Left hindlimb (tissue), 1 donor: Measurements from ENCODE around the gene SPPL2B.
A peak's percentile ranks its signal among the peaks of the same experiment; 100 is the strongest.

Experiments
- DNase-seq: peaks from one replicate; pipeline ENCODE4 v3.0.0-alpha.2; 2018

SPPL2B gene

DNA sequence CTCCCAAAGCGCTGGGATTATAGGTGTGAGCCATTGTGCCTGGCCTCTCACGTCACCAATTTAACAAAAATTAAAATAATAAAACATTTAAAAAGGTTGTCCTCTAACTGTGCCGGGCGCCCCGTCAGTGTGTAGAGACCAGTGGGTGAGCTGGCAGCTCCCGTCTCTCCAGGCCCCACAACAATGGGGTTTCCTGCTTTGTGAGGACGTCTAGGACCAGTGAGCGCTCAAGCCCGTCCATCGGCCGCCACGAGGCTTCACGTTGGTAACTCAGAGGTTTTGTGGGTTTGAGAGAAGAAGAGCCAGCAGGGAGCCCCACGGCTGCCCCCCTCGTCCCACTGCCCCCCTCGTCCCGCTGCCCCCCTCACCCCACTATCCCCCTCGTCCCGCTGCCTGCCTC lies 4.8 kb upstream of the SPPL2B start:
- no peak for DNase-seq

DNA sequence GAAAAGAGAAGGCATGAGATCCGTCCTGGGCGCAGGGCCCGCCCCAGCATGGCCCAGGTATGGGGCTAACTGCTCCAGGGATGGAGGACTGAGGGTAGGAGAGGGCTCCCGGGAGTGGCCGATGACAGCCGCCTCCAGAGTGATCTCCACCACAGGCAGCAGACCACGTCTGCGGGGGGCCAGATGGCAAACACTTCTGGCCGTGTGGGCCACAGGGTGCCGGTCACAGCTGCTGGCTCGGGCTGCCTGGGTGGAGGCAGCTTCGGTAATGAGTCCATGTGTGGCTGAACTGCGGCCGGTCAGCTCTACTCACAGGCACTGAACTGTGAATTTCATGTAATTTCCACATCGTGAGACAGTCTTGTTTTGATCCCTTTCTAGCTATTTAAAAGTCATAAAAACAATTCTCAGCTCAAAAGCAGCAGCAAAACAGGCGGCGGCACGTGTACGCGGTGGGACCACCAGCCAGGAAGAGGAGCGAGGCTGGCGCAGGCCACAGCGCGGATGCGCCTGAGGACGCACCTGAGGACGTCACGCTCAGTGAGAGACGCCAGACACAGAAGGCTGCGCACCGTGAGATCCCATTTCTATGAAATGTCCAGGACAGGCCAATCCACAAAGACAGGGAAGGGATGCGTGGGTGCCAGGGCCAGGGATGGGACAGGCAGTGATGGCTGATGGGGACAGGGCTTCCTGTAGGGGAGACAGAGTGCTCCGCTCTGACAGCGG lies 4.1 kb upstream of the SPPL2B start:
- DNase-seq: no peak

DNA sequence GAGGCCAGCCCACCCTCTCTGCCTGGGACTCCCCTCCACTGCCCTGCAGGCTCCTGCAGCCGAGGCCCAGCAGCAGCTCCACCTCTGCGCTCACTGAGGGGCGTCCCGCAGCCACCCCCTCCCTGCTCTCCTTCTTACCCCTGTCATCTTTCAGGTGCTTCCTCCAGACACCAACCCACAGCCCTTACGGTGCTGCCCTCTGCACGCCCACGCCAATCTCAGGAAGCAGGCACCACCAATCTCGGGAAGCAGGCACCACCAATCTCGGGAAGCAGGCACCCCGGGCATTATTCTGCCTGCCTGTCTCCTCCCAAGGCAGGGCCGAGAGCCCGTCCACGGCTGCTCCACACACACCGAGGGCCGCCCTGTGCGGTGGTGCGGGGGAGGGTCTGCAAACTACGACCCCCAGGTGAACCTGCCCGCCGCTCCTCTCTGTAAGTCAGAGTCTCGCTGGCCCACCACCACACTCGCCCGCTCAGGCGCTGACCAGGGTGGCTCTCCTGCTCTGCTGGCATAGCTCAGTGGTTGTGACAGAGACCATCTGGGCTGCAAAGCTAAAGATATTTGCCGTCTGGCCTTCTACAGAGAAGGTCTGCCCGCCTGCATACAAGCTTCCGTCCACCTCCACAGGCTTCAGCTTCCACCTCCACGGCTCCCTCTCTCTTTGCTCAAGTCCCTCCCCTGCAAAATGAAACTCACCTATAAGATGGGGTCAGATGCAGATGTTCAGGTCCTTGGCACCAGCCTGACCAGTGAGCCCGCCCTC lies 3.0 kb upstream of the SPPL2B start:
- DNase-seq: no peak

DNA sequence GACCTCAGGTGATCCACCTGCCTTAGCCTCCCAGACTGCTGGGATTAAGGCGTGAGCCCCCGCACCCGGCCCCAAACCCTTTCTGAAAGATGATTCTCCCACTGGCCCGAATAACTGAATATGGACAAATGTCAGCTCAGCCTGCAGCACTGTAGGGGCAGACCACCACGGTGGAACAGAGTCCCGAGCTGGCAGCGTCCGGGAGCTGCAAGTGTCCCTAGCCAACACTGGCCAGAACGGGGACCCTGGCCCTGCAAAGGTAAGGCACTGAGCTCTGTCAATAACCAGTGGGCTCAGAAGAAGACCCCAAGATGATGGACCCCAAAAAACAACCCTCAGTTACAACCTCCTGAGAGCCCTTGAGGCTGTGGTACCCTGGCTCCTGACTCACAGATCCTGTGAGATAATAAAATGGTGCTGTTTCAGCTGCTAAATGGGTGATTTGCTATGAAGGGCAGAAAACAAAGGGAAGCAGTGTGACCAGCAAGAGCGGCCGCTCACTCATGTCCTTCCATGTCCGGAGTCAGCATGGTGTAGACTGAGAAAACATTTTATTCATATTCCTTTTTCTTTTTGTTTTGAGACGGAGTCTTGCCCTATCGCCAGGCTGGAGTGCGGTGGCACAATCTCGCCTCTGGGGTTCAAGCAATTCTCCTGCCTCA lies 1.7 kb upstream of the SPPL2B start:
- no peak for DNase-seq

DNA sequence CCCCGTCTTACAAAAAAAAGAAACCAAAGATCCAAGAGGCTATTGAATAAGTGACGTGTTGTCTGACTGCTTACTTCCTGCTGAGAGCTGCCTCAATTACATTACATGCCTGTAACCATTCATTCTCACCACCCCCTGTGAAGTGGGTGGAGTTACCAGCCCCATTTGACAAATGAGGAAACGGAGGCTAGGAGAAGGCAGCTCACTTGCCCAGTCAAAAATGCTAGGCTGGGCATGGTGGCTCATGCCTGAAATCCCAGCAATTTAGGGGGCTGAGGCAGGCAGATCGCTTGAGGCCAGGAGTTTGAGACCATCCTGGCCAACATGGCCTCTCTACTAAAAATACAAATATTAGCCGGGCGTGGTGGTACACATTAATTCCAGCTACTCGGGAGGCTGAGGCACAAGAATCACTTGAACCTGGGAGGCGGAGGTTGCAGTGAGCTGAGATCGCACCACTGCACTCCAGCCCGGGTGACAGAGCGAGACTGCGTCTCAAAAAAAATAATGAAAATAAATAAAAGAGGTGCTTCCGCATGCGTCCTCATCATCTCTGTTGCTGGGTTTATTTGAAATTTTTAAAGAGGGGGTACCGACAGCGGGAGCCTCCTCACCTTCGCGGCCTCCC lies 597 bp upstream of the SPPL2B start:
- no peak for DNase-seq

DNA sequence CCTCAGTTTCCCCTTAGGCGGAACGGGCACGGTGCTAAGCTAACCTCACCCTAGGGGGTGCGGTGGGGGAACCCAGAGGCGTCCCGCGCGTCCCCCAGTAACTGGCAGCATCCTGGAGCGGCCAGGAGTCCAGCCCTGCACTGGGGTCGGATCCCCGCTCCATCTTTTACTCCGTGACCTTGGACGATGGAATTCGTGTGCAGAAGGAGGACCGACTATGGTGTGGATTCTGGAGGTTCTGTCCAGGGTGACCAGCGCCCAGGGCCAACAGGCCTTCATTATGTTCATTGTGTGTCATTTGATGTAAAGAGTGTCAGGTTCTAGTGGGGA lies 630 bp downstream of the SPPL2B start:
- peak; percentile 24 for DNase-seq

DNA sequence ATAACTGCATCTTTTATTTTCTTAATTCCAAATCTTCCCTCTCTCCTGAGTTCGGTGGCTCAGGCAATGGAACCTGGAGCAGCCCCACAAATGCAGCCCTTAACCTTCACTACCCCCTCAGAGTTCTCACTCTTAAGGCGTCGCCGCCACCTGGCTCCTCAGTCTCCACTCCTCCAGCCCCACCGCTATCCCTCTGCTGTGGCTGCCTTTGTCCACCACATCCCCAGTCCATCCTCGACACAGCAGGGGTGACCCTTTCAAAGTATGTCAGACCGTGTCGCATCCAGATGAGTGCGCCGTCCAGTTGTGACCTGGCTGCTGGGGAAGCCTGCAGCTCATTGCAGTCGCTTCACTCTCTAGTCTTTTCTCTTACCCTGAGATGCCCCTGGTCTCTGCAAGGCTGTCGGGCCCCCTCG lies 1.0 kb downstream of the SPPL2B start:
- no peak for DNase-seq

DNA sequence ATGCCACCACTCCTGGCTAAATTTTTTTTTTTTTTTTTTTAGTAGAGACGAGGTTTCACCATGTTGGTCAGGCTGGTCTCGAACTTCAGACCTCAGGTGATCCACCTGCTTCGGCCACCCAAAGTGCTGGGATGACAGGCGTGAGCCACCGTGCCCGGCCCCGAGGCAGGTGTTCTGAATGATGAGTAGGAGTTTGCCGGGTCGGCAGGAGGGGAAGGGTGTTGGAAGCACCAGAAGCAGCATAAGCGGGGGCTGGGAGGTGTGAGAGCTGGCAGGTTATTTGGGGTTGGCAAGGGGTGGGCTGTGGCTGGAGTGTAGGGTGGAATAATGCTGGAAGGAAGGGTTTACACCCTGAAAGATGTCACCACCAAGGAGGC lies 1.8 kb downstream of the SPPL2B start:
- no peak for DNase-seq

DNA sequence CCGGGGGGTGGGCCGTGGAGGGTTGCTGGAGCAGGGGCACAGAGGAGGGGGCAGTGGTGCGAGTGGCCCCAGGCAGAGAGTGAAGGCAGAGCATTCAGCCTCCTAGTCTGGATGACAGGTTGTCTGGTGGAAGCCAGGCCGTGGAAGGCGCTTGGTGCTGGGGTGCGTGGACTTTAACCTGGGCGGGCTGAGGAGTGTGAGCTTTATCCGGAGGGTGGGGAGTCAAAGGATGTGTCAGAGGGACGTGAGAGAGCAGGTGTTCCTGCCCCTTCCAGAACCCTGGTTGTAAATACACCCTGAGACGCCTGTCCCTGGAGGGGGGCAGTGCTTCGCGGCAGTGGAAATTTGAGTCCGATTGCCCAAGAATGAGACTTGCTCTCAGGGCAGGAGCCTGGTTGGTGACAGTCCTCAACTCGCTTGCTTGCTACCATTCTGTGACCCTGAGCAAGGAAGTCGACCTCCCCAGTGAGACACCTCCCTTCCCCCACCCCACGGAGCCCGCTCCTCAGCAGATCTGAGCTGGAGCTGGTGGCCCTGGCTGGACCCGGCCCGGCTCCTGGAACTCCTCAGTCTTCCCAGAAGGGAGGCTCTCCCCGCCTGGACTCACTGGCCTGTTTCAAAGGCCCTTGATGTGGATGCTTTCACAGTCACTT lies 2.3 kb downstream of the SPPL2B start:
- no peak for DNase-seq

DNA sequence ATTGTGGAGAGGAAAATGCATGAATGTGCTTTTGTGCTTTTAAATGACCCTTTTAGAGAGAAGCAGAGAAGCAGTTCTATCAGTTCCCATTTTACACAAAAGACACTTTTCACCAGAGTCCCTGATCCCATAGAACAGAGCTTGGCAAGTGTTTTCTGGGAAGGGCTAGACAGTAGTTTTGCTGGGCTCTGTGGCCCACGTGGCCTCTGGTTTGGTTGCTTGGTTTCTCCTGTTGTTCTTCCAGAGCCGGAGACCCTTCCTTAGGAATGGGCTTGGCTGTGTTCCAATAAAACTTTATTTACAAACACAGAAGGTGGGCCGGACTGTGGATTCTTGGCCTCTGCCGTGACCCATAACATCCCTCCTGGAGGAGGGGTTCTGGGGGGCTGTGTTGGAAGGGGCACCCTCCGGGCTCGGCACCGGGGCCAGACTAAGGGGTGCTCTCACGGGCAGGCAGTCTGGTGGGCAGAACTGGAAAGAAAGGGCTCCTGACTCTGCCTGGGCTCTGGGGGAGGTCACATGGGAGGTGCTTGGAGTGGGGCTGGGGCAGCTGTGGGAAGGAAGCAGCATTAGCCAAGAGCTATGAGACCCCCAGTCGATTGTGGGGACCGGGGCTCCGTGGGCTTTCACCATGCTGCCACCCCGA lies 3.2 kb downstream of the SPPL2B start:
- no peak for DNase-seq

DNA sequence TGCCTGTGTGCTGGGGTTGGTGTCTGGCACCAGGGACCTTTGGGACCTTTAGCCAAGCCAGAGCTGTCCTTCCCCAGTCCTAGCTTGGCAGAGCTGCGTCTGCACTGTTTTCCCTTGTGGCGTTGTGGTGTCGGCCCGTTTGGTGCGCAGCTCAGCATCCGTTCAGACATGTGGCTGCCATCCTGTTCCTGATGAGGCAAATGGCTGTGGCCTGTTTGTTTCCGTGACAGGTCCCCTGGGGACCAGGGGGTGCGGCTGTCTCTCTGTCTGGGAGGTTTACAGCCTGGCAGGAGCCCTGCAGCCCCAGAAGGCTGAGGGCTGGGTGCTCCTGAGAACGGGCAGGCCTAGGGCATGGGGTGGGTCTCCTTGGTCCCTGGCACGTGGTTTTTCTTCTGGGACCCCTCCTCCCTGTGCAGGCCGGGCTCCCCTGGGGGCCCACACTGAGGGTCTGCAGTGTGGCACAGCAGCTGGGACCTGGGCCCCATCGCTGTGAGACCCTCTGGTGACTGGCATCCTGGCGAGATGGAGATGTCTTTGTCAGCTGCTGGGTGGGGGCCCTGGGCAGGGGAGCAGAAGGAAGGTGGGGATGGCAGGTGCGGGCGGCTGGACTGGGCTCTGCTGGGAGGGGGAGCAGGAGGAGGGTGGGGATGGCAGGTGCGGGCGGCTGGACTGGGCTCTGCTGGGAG lies 4.0 kb downstream of the SPPL2B start:
- DNase-seq: no peak

DNA sequence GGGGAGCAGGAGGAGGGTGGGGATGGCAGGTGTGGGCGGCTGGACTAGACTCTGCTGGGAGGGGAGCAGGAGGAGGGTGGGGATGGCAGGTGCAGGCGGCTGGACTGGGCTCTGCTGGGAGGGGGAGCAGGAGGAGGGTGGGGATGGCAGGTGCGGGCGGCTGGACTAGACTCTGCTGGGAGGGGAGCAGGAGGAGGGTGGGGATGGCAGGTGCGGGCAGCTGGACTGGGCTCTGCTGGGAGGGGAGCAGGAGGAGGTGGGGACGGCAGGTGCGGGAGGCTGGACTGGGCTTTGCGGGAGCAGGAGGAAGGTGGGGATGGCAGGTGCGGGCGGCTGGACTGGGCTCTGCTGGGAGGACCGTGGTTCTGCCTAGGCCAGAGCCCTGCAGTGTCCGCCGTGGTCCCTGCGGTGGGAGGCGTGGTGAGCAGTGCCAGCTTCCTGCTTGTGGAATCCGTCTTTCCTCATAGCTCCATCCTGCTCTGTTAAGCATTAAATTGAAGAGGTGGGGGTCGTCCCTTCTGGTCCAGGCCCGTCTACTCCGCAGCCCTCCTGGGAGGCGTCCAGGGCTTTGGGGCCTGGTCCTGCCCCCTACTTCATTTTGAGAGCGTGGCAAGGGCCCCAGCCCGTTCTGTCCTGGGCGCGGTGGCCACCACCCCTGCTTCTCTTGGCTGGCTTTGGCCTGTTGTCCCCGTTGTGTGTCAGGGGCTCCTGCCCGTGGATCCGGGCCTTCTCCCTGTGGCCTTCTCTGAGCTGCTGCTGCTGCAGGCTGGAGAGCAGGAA lies 4.7 kb downstream of the SPPL2B start:
- peak; percentile 62 for DNase-seq

DNA sequence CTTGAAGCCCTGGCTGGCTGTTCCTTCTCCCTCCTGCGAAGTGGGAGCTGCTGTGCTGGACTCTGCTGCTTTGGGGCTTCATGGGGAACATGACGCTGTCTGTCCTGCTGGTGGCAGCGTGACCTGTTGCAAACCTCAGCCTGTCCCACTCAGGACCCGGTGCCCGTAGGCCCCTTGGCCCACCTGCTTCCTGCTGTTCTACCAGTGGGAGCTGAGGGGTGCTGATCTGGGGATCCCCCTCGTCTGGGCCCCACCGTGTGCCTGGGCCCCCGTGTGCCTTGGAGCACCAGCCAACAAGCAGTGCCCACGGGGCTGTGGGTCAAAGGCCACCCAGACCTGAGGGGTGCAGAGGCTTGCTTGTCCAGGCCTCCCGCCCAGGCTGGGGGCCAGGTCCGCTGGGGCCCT lies 5.3 kb downstream of the SPPL2B start:
- DNase-seq: no peak

DNA sequence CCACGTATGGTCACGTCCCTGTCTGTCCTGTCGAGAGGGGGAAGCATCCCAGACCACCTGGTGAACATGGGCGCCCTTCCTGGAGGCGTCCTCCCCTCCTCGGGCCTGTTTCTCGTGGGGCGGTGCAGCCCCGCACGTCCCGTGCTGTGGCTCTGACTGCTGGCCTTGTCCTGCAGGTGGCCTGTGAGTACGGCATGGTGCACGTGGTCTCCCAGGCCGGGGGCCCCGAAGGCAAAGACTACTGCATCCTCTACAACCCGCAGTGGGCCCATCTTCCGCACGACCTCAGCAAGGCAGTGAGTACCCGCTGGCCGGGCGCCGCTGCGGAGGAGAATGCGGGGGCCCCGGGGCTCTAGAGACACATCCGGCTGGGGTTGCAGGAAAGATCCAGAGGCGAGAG lies 5.9 kb downstream of the SPPL2B start:
- DNase-seq: no peak

DNA sequence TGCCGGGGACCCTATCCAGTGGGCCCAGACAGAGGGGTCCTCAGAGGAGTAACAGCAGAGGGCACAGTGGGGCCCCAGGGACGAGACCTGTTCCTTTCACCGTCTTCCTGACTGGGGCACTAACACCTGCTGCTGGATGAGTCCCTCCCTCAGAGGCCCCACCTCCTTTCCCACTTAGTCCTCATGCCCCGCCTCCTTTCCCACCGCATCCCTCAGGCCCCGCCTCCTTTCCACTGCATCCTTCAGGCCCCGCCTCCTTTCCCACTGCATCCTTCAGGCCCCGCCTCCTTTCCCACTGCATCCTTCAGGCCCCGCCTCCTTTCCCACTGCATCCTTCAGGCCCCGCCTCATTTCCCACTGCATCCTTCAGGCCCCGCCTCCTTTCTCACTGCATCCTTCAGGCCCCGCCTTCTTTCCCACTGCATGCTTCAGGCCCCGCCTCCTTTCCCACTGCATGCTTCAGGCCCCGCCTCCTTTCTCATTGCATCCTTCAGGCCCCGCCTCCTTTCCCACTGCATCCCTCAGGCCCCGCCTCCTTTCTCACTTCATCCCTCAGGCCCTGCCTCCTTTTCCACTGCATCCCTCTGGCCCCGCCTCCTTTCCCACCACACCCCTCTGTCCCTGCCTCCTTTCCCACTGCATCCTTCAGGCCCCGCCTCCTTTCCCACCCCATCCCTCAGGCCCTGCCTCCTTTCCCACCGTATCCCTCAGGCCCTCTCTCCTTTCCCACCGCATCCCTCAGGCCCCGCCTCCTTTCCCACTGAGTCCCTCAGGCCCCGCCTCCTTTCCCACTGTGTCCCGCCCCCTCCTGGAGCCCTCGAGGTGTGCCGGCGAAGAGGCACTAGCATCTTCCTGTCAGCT lies 6.7 kb downstream of the SPPL2B start:
- DNase-seq: no peak

DNA sequence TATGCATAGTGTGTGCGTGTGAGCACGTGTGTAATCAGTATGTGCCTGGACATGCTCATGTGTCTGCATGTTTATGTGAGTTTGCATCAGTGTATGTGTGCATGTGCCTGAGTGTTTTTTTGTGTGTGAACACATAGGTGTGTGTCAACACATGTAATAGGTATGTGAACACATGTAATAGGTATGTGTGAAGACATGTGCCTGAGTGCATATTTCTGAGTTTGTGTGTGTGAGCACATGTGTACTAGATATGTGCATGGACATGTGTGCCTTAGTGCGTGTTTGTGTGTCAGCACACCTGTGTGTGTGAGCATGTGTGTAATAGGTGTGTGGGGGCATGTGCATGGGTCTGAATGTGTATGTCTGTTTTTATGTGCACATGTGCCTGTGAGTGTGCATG lies 7.4 kb downstream of the SPPL2B start:
- no peak for DNase-seq

DNA sequence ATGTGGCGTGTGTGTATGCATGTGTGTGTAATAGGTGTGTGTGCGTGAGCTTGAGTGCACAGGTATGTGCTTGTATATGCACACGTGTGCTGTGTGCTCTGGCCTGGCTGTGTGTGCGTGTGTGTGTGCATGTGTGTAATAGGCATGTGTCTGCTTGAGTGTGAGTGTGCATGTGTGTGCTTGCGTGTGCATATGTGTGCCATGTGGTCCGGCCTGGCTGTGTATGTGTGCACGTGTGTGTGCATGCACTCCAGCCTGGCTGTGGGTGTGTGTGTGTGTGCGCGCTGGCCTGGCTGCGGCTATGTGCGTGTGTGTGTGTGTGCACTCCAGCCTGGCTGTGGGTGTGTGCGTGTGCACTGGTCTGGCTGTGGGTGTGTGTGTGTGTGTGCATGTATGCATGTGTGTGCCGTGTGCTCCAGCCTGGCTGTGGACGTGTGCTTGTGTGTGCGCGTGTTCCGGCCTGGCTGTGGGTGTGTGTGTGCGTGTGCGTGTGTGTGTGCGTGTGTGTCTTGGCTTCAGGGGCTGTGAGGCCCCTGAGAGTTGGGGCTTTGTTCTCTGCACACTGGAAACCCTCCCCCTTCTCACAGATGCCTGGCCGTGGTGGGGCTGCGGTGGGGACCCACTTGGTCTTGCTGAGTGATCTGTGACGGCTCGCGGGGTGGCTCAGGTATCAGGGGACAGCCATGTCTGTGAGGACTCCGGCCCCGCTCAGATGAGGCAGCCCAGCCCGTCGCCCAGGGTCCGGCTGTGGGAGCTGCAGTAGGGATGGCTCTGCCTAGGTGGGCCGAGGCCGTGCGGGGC lies 8.2 kb downstream of the SPPL2B start:
- no peak for DNase-seq

DNA sequence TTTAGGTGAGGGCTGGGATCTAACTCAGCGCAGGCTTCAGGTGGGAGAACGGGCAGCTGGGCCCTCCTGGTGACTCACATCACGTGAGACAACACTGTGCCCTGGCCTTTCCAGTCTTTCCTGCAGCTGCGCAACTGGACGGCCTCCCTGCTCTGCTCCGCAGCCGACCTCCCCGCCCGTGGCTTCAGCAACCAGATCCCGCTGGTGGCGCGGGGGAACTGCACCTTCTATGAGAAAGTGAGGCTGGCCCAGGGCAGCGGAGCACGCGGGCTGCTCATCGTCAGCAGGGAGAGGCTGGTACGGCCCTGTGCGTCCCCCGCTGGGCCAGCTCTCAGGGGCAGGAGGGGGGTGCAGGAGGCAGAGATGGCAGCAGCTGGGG lies 8.8 kb downstream of the SPPL2B start:
- no peak for DNase-seq

DNA sequence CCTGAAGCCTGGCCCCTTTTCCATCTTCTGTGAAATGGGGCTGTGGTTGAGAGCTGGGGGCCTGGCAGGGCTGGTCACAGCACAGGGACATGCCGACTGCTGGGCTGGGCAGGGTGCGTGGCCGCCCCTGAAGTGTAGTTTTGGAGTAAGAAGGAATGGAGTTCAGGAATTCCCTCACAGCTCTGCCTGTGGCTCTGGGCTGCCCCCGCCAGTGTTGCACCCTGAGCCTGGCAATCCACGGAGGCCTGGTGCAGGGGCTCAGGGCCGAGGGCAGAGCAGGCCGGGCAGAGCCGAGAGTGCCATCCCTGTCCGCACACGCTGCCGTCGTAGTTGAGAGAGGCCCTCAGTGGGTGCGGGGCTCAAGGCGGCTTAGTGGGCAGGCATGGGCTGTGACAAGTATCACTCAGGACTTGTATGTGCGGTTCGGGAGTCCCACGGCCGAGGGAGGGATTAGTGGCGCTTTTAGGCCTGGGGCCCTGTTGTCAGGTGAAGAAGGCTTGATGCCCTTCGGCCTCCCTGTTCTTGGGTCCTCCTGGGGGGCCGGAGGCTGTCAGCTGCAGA lies 9.7 kb downstream of the SPPL2B start:
- no peak for DNase-seq
